ENCODE data around the gene PDCD1. TPM values are rescaled to one million over a fixed set of nuclear protein-coding genes. Genes with fewer than 3 reads are reported as not detected.

The PDCD1 gene
- total and polyA plus RNA-seq, 2 of the 13 experiments (the other 11 are each of a cell fraction or from before 2014, with no cell fraction given): 0.04 TPM; not detected in 1

GRCh38 chr2:241849616-241850543, 8.8 kb downstream of the PDCD1 start (continued):
- TF ChIP-seq ATF5 (CRISPR knock-in tag; IDR thresholded peaks at IDR 0.05; ENCODE audit: low read depth) (no peak), ZFP91 (CRISPR knock-in tag; IDR thresholded peaks at IDR 0.05; ENCODE audit: borderline replicate concordance) (0 out of 2 replicates have a peak, but pooled peaks have one; percentile 22), ZNF350 (CRISPR knock-in tag; IDR thresholded peaks at IDR 0.05; ENCODE audit: borderline replicate concordance, low read depth) (no peak), SRSF1 (optimal IDR thresholded peaks at IDR 0.05; ENCODE audit: low read depth, low read length) (no peak), DZIP1 (CRISPR knock-in tag; IDR thresholded peaks at IDR 0.05) (no peak), CHD2 (IDR thresholded peaks at IDR 0.05; ENCODE audit: low read depth, low read length) (no peak), ERF (CRISPR knock-in tag; IDR thresholded peaks at IDR 0.05) (no peak), PLSCR1 (CRISPR knock-in tag; IDR thresholded peaks at IDR 0.05; ENCODE audit: borderline replicate concordance) (no peak), AGO1 (IDR thresholded peaks at IDR 0.05; ENCODE audit: low read depth, low read length, poor library complexity, severe bottlenecking) (no peak), PAF1 (CRISPR knock-in tag; IDR thresholded peaks at IDR 0.05) (no peak), SNAI1 (CRISPR knock-in tag; IDR thresholded peaks at IDR 0.05; ENCODE audit: borderline replicate concordance) (no peak), ZNF883 (CRISPR knock-in tag; IDR thresholded peaks at IDR 0.05; ENCODE audit: not compliant biosample characterization) (no peak), NFAT5 (CRISPR knock-in tag; IDR thresholded peaks at IDR 0.05) (no peak), TFE3 (CRISPR knock-in tag; IDR thresholded peaks at IDR 0.05) (no peak)
